SH-SY5Y (cell line): ENCODE results near the gene IST1.

Experiments used
- GATA2 ChIP-seq: IDR thresholded peaks from 2 replicates; pipeline ENCODE4 v1.6.1; 2011; ENCODE audit warnings: mild to moderate bottlenecking, low read depth, low read length
- GATA3 ChIP-seq: IDR thresholded peaks from 2 replicates; pipeline ENCODE4 v1.6.1; 2011; ENCODE audit warnings: low read depth, mild to moderate bottlenecking, low read length, moderate library complexity

GRCh38 chr16:71915350-71915749 is 20.0 kb downstream of the IST1 start:
- TF ChIP-seq GATA2 (no peak), GATA3 (no peak)
